Tibial artery (tissue), 4 donors: ENCODE measurements around the gene LEMD1.
"Not testable (repeated sequence)": the region's sequence is repeated elsewhere in the genome, so short reads cannot be mapped to it uniquely, and the experiment has no call there.

Experiments
- DNase-seq, 2 donors: peaks; one replicate each; pipeline ENCODE4 v3.0.0-alpha.2; 2019
- H3K27ac ChIP-seq, 2 donors: fragments of 200-600 bp; sonication (generic) in 1 of 2; 1 replicate in 1 of 2; 2 replicates in 1 of 2; pipeline ENCODE4 v1.5.1; 2018 to 2019; ENCODE audit warnings: mild to moderate bottlenecking in 1 of 2
- H3K27me3 ChIP-seq, 2 donors: fragments of 200-600 bp; sonication (generic) in 1 of 2; one replicate each; pipeline versions ENCODE4 v1.5.1 to v1.6.0; 2016 to 2019
- H3K36me3 ChIP-seq, 3 donors: fragments of 200-600 bp; sonication (generic) in 2 of 3; one replicate each; pipeline ENCODE4 v1.5.1; 2016 to 2019; ENCODE audit warnings: mild to moderate bottlenecking in 2 of 3
- H3K4me1 ChIP-seq, 4 donors: fragments of 200-600 bp; sonication (generic) in 2 of 4; 1 replicate in 3 of 4; 2 replicates in 1 of 4; pipeline ENCODE4 v1.5.1; 2016 to 2019
- H3K4me3 ChIP-seq, 2 donors: fragments of 200-600 bp; sonication (generic) in 1 of 2; 1 replicate in 1 of 2; 2 replicates in 1 of 2; pipeline ENCODE4 v1.5.1; 2018 to 2019; ENCODE audit warnings: mild to moderate bottlenecking in 2 of 2
- H3K9me3 ChIP-seq, 3 donors: fragments of 200-600 bp; sonication (generic) in 1 of 3; one replicate each; pipeline ENCODE4 v1.5.1; 2016 to 2019
- intact Hi-C: fragments of 100-400 bp; cut with DNase I; formaldehyde crosslinking; loops from one replicate; pipeline ENCODE4 v1.15.0; 2023; ENCODE audit warnings: low total_unique reads
- TF ChIP-seq, protein P1 (sequence below), 2 experiments: fragments of 200-600 bp in 1 of 2; fragments of 450-650 bp in 1 of 2; IDR thresholded peaks; one replicate each; pipeline ENCODE4 v1.5.1; 2017 to 2019; ENCODE audit warnings: antibody characterized with exemption in 2 of 2, mild to moderate bottlenecking in 1 of 2, moderate library complexity in 1 of 2

LEMD1 gene

GRCh38 chr1:205420938-205421337 is 918 bp downstream of the LEMD1 start:
- no peak for DNase-seq
- Histone ChIP-seq H3K36me3 (no peaks in the 10 kb centered on the region), H3K9me3 (no peaks in the 10 kb centered on the region), H3K27me3 (no peaks in the 10 kb centered on the region), H3K4me1 (no peaks in the 10 kb centered on the region), H3K27ac (no peak overlapping the region), H3K4me3 (no peak overlapping the region)
- intact Hi-C loops = no loop called here
- TF ChIP-seq, protein P1, sequence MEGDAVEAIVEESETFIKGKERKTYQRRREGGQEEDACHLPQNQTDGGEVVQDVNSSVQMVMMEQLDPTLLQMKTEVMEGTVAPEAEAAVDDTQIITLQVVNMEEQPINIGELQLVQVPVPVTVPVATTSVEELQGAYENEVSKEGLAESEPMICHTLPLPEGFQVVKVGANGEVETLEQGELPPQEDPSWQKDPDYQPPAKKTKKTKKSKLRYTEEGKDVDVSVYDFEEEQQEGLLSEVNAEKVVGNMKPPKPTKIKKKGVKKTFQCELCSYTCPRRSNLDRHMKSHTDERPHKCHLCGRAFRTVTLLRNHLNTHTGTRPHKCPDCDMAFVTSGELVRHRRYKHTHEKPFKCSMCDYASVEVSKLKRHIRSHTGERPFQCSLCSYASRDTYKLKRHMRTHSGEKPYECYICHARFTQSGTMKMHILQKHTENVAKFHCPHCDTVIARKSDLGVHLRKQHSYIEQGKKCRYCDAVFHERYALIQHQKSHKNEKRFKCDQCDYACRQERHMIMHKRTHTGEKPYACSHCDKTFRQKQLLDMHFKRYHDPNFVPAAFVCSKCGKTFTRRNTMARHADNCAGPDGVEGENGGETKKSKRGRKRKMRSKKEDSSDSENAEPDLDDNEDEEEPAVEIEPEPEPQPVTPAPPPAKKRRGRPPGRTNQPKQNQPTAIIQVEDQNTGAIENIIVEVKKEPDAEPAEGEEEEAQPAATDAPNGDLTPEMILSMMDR (IDR thresholded peaks at IDR 0.05) = no peak

DNA sequence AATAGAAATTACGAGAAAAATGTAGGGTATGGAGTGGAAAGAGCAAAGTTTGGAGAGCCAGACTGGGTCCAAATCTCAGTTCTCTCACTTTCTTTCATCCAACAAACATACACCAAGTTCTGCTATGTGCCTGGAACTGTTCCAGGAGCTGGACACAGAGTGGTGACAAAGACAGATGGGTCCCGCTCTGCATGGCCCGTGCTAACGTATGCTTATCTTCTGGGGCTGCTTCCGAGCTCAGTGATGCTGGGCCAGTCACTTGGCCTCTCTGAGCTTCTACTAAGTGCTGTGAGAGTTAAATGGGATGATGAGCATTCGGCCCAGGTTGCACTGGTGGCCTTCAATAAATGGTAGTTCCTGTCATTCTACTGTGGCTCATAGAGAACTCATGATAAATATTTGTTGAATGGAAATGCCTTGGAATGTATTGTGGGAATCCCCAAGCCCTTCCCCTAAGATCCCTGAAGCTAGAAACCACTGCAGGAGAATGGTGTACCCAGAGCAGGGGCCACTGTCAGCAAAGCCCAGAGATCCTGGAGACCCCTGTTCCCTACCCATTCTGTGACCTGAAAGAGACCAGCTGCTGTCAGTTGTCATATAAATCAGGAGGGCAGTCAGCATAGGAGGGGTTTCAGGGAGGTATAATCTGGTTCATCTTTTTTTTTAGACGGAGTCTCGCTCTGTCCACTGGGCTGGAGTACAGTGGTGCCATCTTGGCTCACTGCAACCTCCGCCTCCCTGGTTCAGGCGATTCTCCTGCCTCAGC is 3.8 kb downstream of the LEMD1 start:
- H3K4me1 ChIP-seq = no peaks in the 10 kb centered on the region
- no peak for DNase-seq
- intact Hi-C loops = no loop called here
- TF ChIP-seq, protein P1 (IDR thresholded peaks at IDR 0.05) = no peak
- H3K4me3 ChIP-seq = no peak overlapping the region
- no peaks in the 10 kb centered on the region for H3K9me3 ChIP-seq
- no peaks in the 10 kb centered on the region for H3K36me3 ChIP-seq
- no peak overlapping the region for H3K27ac ChIP-seq
- H3K27me3 ChIP-seq = no peaks in the 10 kb centered on the region

- H3K36me3 ChIP-seq = no peaks in the 10 kb centered on the region
- DNase-seq = no peak
- intact Hi-C loops = no loop called here
- no peaks in the 10 kb centered on the region for H3K27me3 ChIP-seq
- no peak overlapping the region for H3K4me3 ChIP-seq
- H3K4me1 ChIP-seq = no peaks in the 10 kb centered on the region
- no peaks in the 10 kb centered on the region for H3K9me3 ChIP-seq
- no peak overlapping the region for H3K27ac ChIP-seq
- TF ChIP-seq, protein P1 (IDR thresholded peaks at IDR 0.05) = no peak
These were observed 5.5 kb downstream of the LEMD1 start for GRCh38 chr1:205416322-205416721.

- Histone ChIP-seq H3K4me1 (no peaks in the 10 kb centered on the region), H3K9me3 (no peaks in the 10 kb centered on the region), H3K36me3 (no peaks in the 10 kb centered on the region), H3K27me3 (peaks cover 0 to 22% of the 10 kb centered on the region in 2 donors), H3K27ac (no peak overlapping the region), H3K4me3 (no peak overlapping the region)
- DNase-seq = no peak
- intact Hi-C loops = no loop called here
- TF ChIP-seq, protein P1 (IDR thresholded peaks at IDR 0.05) = no peak
These were observed 11.1 kb downstream of the LEMD1 start for GRCh38 chr1:205410581-205411298.

GRCh38 chr1:205407970-205408369 is 13.9 kb downstream of the LEMD1 start:
- Histone ChIP-seq H3K27me3 (peaks cover 0 to 22% of the 10 kb centered on the region in 2 donors), H3K4me1 (no peaks in the 10 kb centered on the region), H3K27ac (no peak overlapping the region), H3K36me3 (no peaks in the 10 kb centered on the region), H3K9me3 (no peaks in the 10 kb centered on the region), H3K4me3 (no peak overlapping the region)
- no peak for DNase-seq
- intact Hi-C loops = no loop called here
- TF ChIP-seq, protein P1 (IDR thresholded peaks at IDR 0.05) = no peak

DNA sequence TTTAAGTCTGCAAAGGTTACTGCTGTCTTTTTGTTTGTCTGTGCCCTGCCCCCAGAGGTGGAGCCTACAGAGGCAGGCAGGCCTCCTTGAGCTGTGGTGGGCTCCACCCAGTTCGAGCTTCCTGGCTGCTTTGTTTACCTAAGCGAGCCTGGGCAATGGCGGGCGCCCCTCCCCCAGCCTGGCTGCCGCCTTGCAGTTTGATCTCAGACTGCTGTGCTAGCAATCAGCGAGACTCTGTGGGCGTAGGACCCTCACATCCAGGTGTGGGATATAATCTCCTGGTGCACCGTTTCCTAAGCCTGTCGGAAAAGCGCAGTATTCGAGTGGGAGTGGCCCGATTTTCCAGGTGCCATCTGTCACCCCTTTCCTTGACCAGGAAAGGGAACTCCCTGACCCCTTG is 15.6 kb downstream of the LEMD1 start:
- H3K27ac ChIP-seq, H3K36me3 ChIP-seq, H3K4me3 ChIP-seq, intact Hi-C loops, H3K4me1 ChIP-seq, DNase-seq, H3K9me3 ChIP-seq: not testable (repeated sequence)
- peaks cover 0 to 22% of the 10 kb centered on the region in 2 donors for H3K27me3 ChIP-seq

DNA sequence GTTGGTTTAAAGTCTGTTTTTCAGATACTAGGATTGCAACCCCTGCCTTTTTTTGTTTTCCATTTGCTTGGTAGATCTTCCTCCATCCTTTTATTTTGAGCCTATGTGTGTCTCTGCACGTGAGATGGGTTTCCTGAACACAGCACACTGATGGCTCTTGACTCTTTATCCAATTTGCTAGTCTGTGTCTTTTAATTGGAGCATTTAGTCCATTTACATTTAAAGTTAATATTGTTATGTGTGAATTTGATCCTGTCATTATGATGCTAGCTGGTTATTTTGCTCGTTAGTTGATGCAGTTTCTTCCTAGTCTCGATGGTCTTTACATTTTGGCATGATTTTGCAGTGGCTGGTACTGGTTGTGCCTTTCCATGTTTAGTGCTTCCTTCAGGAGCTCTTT is 17.4 kb downstream of the LEMD1 start:
- intact Hi-C loops, H3K4me3 ChIP-seq, H3K36me3 ChIP-seq, DNase-seq, H3K4me1 ChIP-seq, H3K27ac ChIP-seq, H3K9me3 ChIP-seq: not testable (repeated sequence)
- peaks cover 0 to 15% of the 10 kb centered on the region in 2 donors for H3K27me3 ChIP-seq
